Measurements from ENCODE around the gene KLF5. TPM values are rescaled to one million over a fixed set of nuclear protein-coding genes. Genes with fewer than 3 reads are reported as not detected.

The KLF5 gene
- total RNA-seq, 2 experiments from 2014 or later: 1.6 to 2.3 TPM

GRCh38 chr13:73107970-73108369, 49.2 kb downstream of the KLF5 start:
- Mint-ChIP-seq H3K27ac (no peak overlapping the region), H3K36me3 (no peaks in the 10 kb centered on the region), H3K27me3 (peaks cover 3% of the 10 kb centered on the region), H3K9me3 (ENCODE audit: low read depth) (no peaks in the 10 kb centered on the region), H3K4me1 (no peaks in the 10 kb centered on the region), H3K4me3 (no peak overlapping the region)
- CTCF ChIA-PET: no interaction called here
- DNase-seq (no peak), ATAC-seq (no peak)

- no peaks in the 10 kb centered on the region for H3K9me3 Mint-ChIP-seq (ENCODE audit: low read depth)
Observed at GRCh38 chr13:73109288-73109899, 50.6 kb downstream of the KLF5 start.

GRCh38 chr13:73109969-73110368, 51.2 kb downstream of the KLF5 start:
- H3K4me3 Mint-ChIP-seq: no peak overlapping the region
- H3K27ac Mint-ChIP-seq: no peak overlapping the region
- no peaks in the 10 kb centered on the region for H3K36me3 Mint-ChIP-seq
- H3K9me3 Mint-ChIP-seq (ENCODE audit: low read depth): no peaks in the 10 kb centered on the region
- no peaks in the 10 kb centered on the region for H3K27me3 Mint-ChIP-seq
- CTCF ChIA-PET: no interaction called here
- no peaks in the 10 kb centered on the region for H3K4me1 Mint-ChIP-seq
- DNase-seq (no peak), ATAC-seq (no peak)

More at GRCh38 chr13:73109288-73109899, 50.6 kb downstream of the KLF5 start:
- Mint-ChIP-seq H3K4me3 (no peak overlapping the region), H3K27ac (no peak overlapping the region), H3K27me3 (peaks cover under 1% of the 10 kb centered on the region), H3K4me1 (no peaks in the 10 kb centered on the region), H3K36me3 (no peaks in the 10 kb centered on the region)
- CTCF ChIA-PET: no interaction called here
- ATAC-seq (no peak), DNase-seq (no peak)

DNA sequence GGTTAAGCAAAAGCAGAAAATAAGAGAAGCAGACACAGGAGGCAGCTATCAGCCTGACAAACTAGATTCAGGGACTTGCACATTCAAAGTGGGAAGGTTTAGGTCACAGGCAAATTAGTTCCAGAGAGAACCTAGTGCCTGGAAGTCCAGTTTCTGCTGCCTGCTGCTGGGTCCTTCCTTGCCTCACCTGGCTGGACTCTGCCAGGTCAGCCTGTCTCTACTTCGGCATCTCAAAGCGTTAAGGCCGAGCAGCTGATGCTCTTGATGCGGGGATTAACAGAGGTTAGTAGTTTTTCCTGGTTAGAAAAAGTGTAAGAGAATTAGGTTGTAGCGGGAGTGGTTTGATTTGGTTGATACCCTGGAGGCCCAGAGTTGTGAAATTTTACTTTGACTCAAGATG, 52.0 kb downstream of the KLF5 start:
- no peaks in the 10 kb centered on the region for H3K4me1 Mint-ChIP-seq
- no peak overlapping the region for H3K27ac Mint-ChIP-seq
- ATAC-seq (no peak), DNase-seq (no peak)
- H3K4me3 Mint-ChIP-seq: no peak overlapping the region
- CTCF ChIA-PET: no interaction called here
- H3K27me3 Mint-ChIP-seq: no peaks in the 10 kb centered on the region
- H3K36me3 Mint-ChIP-seq: no peaks in the 10 kb centered on the region
- no peaks in the 10 kb centered on the region for H3K9me3 Mint-ChIP-seq (ENCODE audit: low read depth)

- DNase-seq (no peak), ATAC-seq (no peak)
- no peaks in the 10 kb centered on the region for H3K27me3 Mint-ChIP-seq
- no peak overlapping the region for H3K27ac Mint-ChIP-seq
- CTCF ChIA-PET: no interaction called here
- H3K9me3 Mint-ChIP-seq (ENCODE audit: low read depth): no peaks in the 10 kb centered on the region
- H3K4me3 Mint-ChIP-seq: no peak overlapping the region
- no peaks in the 10 kb centered on the region for H3K36me3 Mint-ChIP-seq
- no peaks in the 10 kb centered on the region for H3K4me1 Mint-ChIP-seq
Observed at GRCh38 chr13:73111331-73111730, 52.5 kb downstream of the KLF5 start.

DNA sequence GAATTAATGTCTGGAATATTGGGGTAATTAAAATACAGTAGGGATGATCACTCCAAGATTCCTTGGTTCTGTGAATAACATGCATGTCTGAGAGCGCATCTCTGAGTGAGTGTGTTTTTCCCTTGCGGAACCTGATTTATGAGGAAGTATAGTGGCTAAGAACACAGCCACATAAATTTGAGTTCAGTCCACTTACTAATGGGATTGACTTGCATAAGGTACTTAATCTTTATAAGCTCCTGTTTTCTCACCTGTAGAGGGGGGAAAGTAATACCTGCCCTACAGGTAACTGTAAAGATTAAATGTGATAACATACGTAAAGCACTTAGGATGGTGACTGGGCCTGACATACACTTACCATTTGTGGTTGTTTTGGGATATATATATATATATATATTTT, 60.8 kb downstream of the KLF5 start:
- Mint-ChIP-seq H3K9me3 (ENCODE audit: low read depth) (no peaks in the 10 kb centered on the region), H3K36me3 (no peaks in the 10 kb centered on the region), H3K4me3 (no peak overlapping the region), H3K4me1 (no peaks in the 10 kb centered on the region), H3K27ac (no peak overlapping the region), H3K27me3 (no peaks in the 10 kb centered on the region)
- CTCF ChIA-PET: no interaction called here
- ATAC-seq: no peak
- DNase-seq: no peak
